Panc1 (cell line): Measurements from ENCODE around the gene BTD. TPM values are rescaled to one million over a fixed set of nuclear protein-coding genes. Genes with fewer than 3 reads are reported as not detected.

Experiments used
- ATAC-seq: fragments of 200-7000 bp; cut with Tn5 transposase; 2 replicates; pipeline ENCODE4 v1.9.1; 2020; ENCODE audit warnings: mild to moderate bottlenecking, moderate library complexity
- BruUV-seq: library from RNA; stranded (reverse); fragments of 400-500 nt; replicated peaks from 2 replicates; lab custom pipeline; 2021; lab: Mats Ljungman, UMichigan
- CTCF ChIA-PET: fragments of 300-600 bp; sonication (Branson Sonifier 250); formaldehyde crosslinking; loops from one replicate; lab custom pipeline; 2022; ENCODE audit warnings: antibody characterized with exemption; lab: Charles Lee
- POLR2A ChIA-PET: fragments of 300-600 bp; sonication (Branson Sonifier 250); formaldehyde crosslinking; loops from one replicate; lab custom pipeline; 2022; ENCODE audit warnings: antibody characterized with exemption; lab: Charles Lee
- DNase-seq: peaks from one replicate; pipeline ENCODE4 v3.0.0-alpha.2; 2010; ENCODE audit warnings: low read depth, low spot score
- H3K27ac ChIP-seq: 2 replicates; pipeline ENCODE4 v1.5.1; 2011; ENCODE audit warnings: mild to moderate bottlenecking, low read length, inconsistent platforms
- H3K27me3 ChIP-seq: fragments of 200-500 bp; sonication (Bioruptor generic); 2 replicates; pipeline ENCODE4 v1.6.0; 2014; ENCODE audit warnings: low read length, inconsistent platforms; ENCODE audit not compliant: control insufficient read depth, insufficient read depth
- H3K36me3 ChIP-seq: fragments of 200-500 bp; sonication (Bioruptor generic); 2 replicates; pipeline ENCODE4 v1.5.1; 2014; ENCODE audit warnings: inconsistent platforms, mild to moderate bottlenecking, low read length, moderate library complexity; ENCODE audit not compliant: control insufficient read depth, insufficient read depth
- H3K4me1 ChIP-seq: 2 replicates; pipeline ENCODE4 v1.5.1; 2011; ENCODE audit warnings: inconsistent platforms, mild to moderate bottlenecking, low read length, moderate library complexity; ENCODE audit not compliant: control insufficient read depth, insufficient read depth
- H3K4me3 ChIP-seq, 2 experiments: 2 replicates each; pipeline ENCODE4 v1.5.1; 2011 to 2012; ENCODE audit warnings: low read depth in 2 of 2, low read length in 2 of 2, mild to moderate bottlenecking in 2 of 2, inconsistent platforms in 1 of 2, moderate library complexity in 1 of 2
- H3K9me3 ChIP-seq: fragments of 200-500 bp; sonication (Bioruptor generic); 2 replicates; pipeline ENCODE4 v1.5.1; 2014; ENCODE audit warnings: low read depth, mild to moderate bottlenecking, inconsistent platforms, low read length, moderate library complexity; ENCODE audit not compliant: control insufficient read depth, insufficient read depth
- CTCF ChIP-seq: fragments of 450-650 bp; IDR thresholded peaks from 2 replicates; pipeline ENCODE4 v1.5.1; 2017; ENCODE audit warnings: mild to moderate bottlenecking
- POLR2AphosphoS5 ChIP-seq: IDR thresholded peaks from 2 replicates; pipeline ENCODE4 v1.6.1; 2012; ENCODE audit warnings: mild to moderate bottlenecking, low read depth, low read length, moderate library complexity
- REST ChIP-seq, 2 experiments: IDR thresholded peaks; 2 replicates each; pipeline ENCODE4 v1.6.1; 2011 to 2012; ENCODE audit warnings: low read depth in 2 of 2, control low read depth in 1 of 2, low read length in 1 of 2, mild to moderate bottlenecking in 1 of 2, moderate library complexity in 1 of 2; ENCODE audit not compliant: insufficient read depth in 1 of 2
- SIN3A ChIP-seq: IDR thresholded peaks from 2 replicates; pipeline ENCODE4 v1.6.1; 2012; ENCODE audit warnings: low read depth, mild to moderate bottlenecking, low read length, moderate library complexity, borderline replicate concordance; ENCODE audit not compliant: insufficient read depth
- TCF7L2 ChIP-seq: IDR thresholded peaks from 2 replicates; pipeline ENCODE4 v1.6.1; 2011; ENCODE audit warnings: mild to moderate bottlenecking, low read depth, low read length, inconsistent platforms
- in situ Hi-C: cut with HindIII; loops from 2 replicates; pipeline ENCODE4 v1.10.0; 2016; ENCODE audit warnings: low sequenced_read_pairs, low pct_unique_long_range_greater_than_20kb
- intact Hi-C: fragments of 100-400 bp; cut with micrococcal nuclease; formaldehyde crosslinking; loops from one replicate; pipeline ENCODE4 v1.10.0; 2022; ENCODE audit not compliant: unreplicated experiment
- total RNA-seq: library from RNA; stranded (reverse); gene quantifications from one replicate; pipeline ENCODE4 v1.2.1, GENCODE V29; 2021; ENCODE audit not compliant: unreplicated experiment

Gene BTD
- total RNA-seq, 1 experiment from 2014 or later, result 22.7 TPM

- no peak for ATAC-seq
- BruUV-seq, result no TSS peak
- ChIA-PET CTCF (interaction anchor here (0.6 kb wide), 1 partner anchor 1031 kb away, joined by 3 read pairs; no protein-coding TSS in a partner anchor), POLR2A (no interaction called here)
- in situ Hi-C loops (no loop called here), intact Hi-C loops (no loop called here)
- TF ChIP-seq POLR2AphosphoS5 (no peak), SIN3A (no peak), TCF7L2 (no peak), CTCF (no peak), REST (IDR thresholded peaks at IDR 0.05; ENCODE audit: insufficient read depth in 1 of 2, low read depth in 2 of 2, low read length in 1 of 2) (no peak)
- no peaks in the 10 kb centered on the region for H3K9me3 ChIP-seq
- H3K36me3 ChIP-seq, result peaks cover 46% of the 10 kb centered on the region
- no peak for DNase-seq
- no peaks in the 10 kb centered on the region for H3K27me3 ChIP-seq
- peak overlapping the region; percentile 34; the same call in 1 of the 2 replicates for H3K27ac ChIP-seq
- no peak overlapping the region for H3K4me3 ChIP-seq
- H3K4me1 ChIP-seq, result peaks cover 28% of the 10 kb centered on the region
Observed at GRCh38 chr3:15681668-15682067, 80.1 kb downstream of the BTD start.

- TF ChIP-seq SIN3A (no peak), REST (IDR thresholded peaks at IDR 0.05; ENCODE audit: insufficient read depth in 1 of 2, low read depth in 2 of 2, low read length in 1 of 2) (no peak), TCF7L2 (no peak), POLR2AphosphoS5 (no peak), CTCF (no peak)
- DNase-seq (no peak), ATAC-seq (no peak)
- in situ Hi-C loops, result no loop called here
- CTCF ChIA-PET, result no interaction called here
- Histone ChIP-seq H3K9me3 (no peaks in the 10 kb centered on the region), H3K4me1 (peaks cover 28% of the 10 kb centered on the region), H3K27me3 (no peaks in the 10 kb centered on the region), H3K4me3 (no peak overlapping the region), H3K27ac (peak overlapping the region; percentile 67; the same call in 1 of the 2 replicates), H3K36me3 (peaks cover 37% of the 10 kb centered on the region)
- intact Hi-C loops, result no loop called here
- POLR2A ChIA-PET, result no interaction called here
- BruUV-seq, result no TSS peak
Observed at GRCh38 chr3:15682561-15683185, 81.1 kb downstream of the BTD start.
